GM12874 (cell line): ENCODE measurements around the gene RTP5.

Experiments
- CTCF ChIP-seq: IDR thresholded peaks from 2 replicates; pipeline ENCODE4 v1.5.1; 2011; ENCODE audit warnings: low read depth, mild to moderate bottlenecking, control low read depth, low read length, moderate library complexity; ENCODE audit not compliant: insufficient read depth

The RTP5 gene

GRCh38 chr2:241910604-241911520 lies 41.3 kb downstream of the RTP5 start:
- no peak for TF ChIP-seq CTCF

- no peak for TF ChIP-seq CTCF
Measured at GRCh38 chr2:241911551-241911950, 42.0 kb downstream of the RTP5 start.

GRCh38 chr2:241912021-241912555 lies 42.6 kb downstream of the RTP5 start:
- TF ChIP-seq CTCF = no peak

- TF ChIP-seq CTCF = no peak
Measured at GRCh38 chr2:241913703-241914102, 44.2 kb downstream of the RTP5 start.

GRCh38 chr2:241914542-241914941 lies 45.0 kb downstream of the RTP5 start:
- no peak for TF ChIP-seq CTCF

- no peak for TF ChIP-seq CTCF
Measured at GRCh38 chr2:241922411-241922810, 52.9 kb downstream of the RTP5 start.
